Endothelial cell of umbilical vein (primary cell): ENCODE results near the gene AP1G2. TPM values are rescaled to one million over a fixed set of nuclear protein-coding genes. Genes with fewer than 3 reads are reported as not detected.

Source experiments
- BruUV-seq: library from RNA; stranded (reverse); fragments of 400-500 nt; replicated peaks from 2 replicates; lab custom pipeline; 2021; lab: Mats Ljungman, UMichigan
- CTCF ChIA-PET: fragments of 300-600, 350-600 bp; sonication (Branson Sonifier 250); formaldehyde crosslinking; loops from one replicate; lab custom pipeline; 2021; ENCODE audit warnings: antibody characterized with exemption, inconsistent platforms; lab: Charles Lee
- POLR2A ChIA-PET: fragments of 300-600, 350-600 bp; sonication (Branson Sonifier 250); formaldehyde crosslinking; loops from one replicate; lab custom pipeline; 2021; ENCODE audit warnings: antibody characterized with exemption, inconsistent platforms; lab: Charles Lee
- DNase-seq: peaks from one replicate; pipeline ENCODE4 v3.0.0-alpha.2; 2011; ENCODE audit warnings: low read depth, low spot score
- FAIRE-seq: peaks from 2 replicates; lab custom pipeline; 2011; peaks lifted over from hg19 to GRCh38; lab: Jason Lieb, UNC
- H2AFZ ChIP-seq: 2 replicates; pipeline ENCODE4 v1.6.0; 2012; ENCODE audit warnings: low read depth, low read length, control low read depth, inconsistent platforms
- H3K27ac ChIP-seq: 2 replicates; pipeline ENCODE4 v1.5.1; 2011; ENCODE audit warnings: low read depth, mild to moderate bottlenecking, control low read depth, low read length, moderate library complexity; ENCODE audit not compliant: insufficient read depth
- H3K27me3 ChIP-seq, 2 experiments: 2 replicates each; pipeline versions ENCODE4 v1.6.0 to v1.6.1; 2011; ENCODE audit warnings: low read length in 2 of 2, mixed read lengths in 1 of 2; ENCODE audit not compliant: control insufficient read depth in 2 of 2, insufficient read depth in 2 of 2
- H3K36me3 ChIP-seq, 2 experiments: 2 replicates in 1 of 2; 3 replicates in 1 of 2; pipeline ENCODE4 v1.5.1; 2011; ENCODE audit warnings: low read length in 2 of 2, mild to moderate bottlenecking in 1 of 2, moderate library complexity in 1 of 2; ENCODE audit not compliant: control insufficient read depth in 2 of 2, insufficient read depth in 2 of 2; ENCODE audit errors: extremely low read depth in 1 of 2
- H3K4me1 ChIP-seq: 3 replicates; pipeline ENCODE4 v1.5.1; 2011; ENCODE audit warnings: mild to moderate bottlenecking, low read length; ENCODE audit not compliant: control insufficient read depth, insufficient read depth; ENCODE audit errors: extremely low read depth
- H3K4me2 ChIP-seq: 2 replicates; pipeline ENCODE4 v1.6.1; 2011; ENCODE audit warnings: low read length, control low read depth, mixed read lengths; ENCODE audit not compliant: insufficient read depth
- H3K4me3 ChIP-seq, 3 experiments: fragments of 200-600 bp in 1 of 3; sonication (generic), shearing (Covaris generic) in 1 of 3; replicated peaks in 1 of 3; 2 replicates each; pipeline ENCODE4 v1.5.1; 2011 to 2016; ENCODE audit warnings: control low read depth in 3 of 3, low read length in 3 of 3, mild to moderate bottlenecking in 2 of 3, inconsistent platforms in 1 of 3, low read depth in 1 of 3, moderate library complexity in 1 of 3; ENCODE audit not compliant: insufficient read depth in 1 of 3
- H3K79me2 ChIP-seq: 2 replicates; pipeline ENCODE4 v1.6.0; 2012; ENCODE audit warnings: low read length, inconsistent platforms; ENCODE audit not compliant: control insufficient read depth, insufficient read depth
- H3K9ac ChIP-seq: replicated peaks from 2 replicates; pipeline ENCODE3; 2011; ENCODE audit warnings: low read length, control low read depth; ENCODE audit not compliant: insufficient read depth; ENCODE audit errors: extremely low read depth
- H3K9me1 ChIP-seq: replicated peaks from 3 replicates; pipeline ENCODE4 v1.6.0; 2011; ENCODE audit warnings: mild to moderate bottlenecking, low read length; ENCODE audit not compliant: control insufficient read depth, insufficient read depth; ENCODE audit errors: extremely low read depth
- H3K9me3 ChIP-seq: replicated peaks from 2 replicates; pipeline ENCODE4 v1.5.1; 2012; ENCODE audit warnings: low read length, inconsistent platforms; ENCODE audit not compliant: control insufficient read depth, insufficient read depth
- H4K20me1 ChIP-seq: replicated peaks from 2 replicates; pipeline ENCODE3; 2011; ENCODE audit warnings: mild to moderate bottlenecking, low read length; ENCODE audit not compliant: control insufficient read depth, insufficient read depth; ENCODE audit errors: extremely low read depth
- MYC ChIP-seq: IDR thresholded peaks from one replicate; pipeline ENCODE4 v1.6.1; 2011; ENCODE audit warnings: mild to moderate bottlenecking, low read depth, low read length
- POLR2A ChIP-seq: IDR thresholded peaks from 2 replicates; pipeline ENCODE4 v1.6.1; 2012; ENCODE audit warnings: low read depth, mild to moderate bottlenecking, control low read depth, low read length
- POLR2AphosphoS5 ChIP-seq: IDR thresholded peaks from 2 replicates; pipeline ENCODE4 v1.6.1; 2012; ENCODE audit warnings: low read depth, mild to moderate bottlenecking, control low read depth, low read length, moderate library complexity; ENCODE audit not compliant: insufficient read depth
- dilution Hi-C: fragments of 300-500 bp; cut with MboI; formaldehyde crosslinking; loops from one replicate; pipeline ENCODE4 v1.15.0; 2019; ENCODE audit warnings: low sequenced_read_pairs; ENCODE audit not compliant: extremely low pct_ligation_motif_present
- intact Hi-C: fragments of 100-400 bp; cut with micrococcal nuclease; formaldehyde crosslinking; loops from one replicate; pipeline ENCODE4 v1.10.0; 2022
- polyA plus RNA-seq, 4 experiments: library from polyadenylated mRNA; depleted of rRNA in 3 of 4; stranded (reverse) in 3 of 4; unstranded in 1 of 4; fragments of >200 nt; gene quantifications; 2 replicates each; pipeline versions ENCODE4 v1.2.1 to v1.2.3, GENCODE V29; 2011 to 2012; ENCODE audit warnings: missing spikeins in 1 of 4
- total RNA-seq: library from RNA; stranded (reverse); gene quantifications from 2 replicates; pipeline ENCODE4 v1.2.3, GENCODE V29; 2021
- TF ChIP-seq, protein P1 (sequence below), 2 donors: IDR thresholded peaks; 1 replicate in 1 of 2; 2 replicates in 1 of 2; pipeline ENCODE4 v1.5.1; 2011; ENCODE audit warnings: low read length in 2 of 2, mild to moderate bottlenecking in 2 of 2, moderate library complexity in 2 of 2, control low read depth in 1 of 2, inconsistent platforms in 1 of 2, low read depth in 1 of 2; ENCODE audit not compliant: insufficient read depth in 1 of 2; ENCODE audit errors: extremely low read depth in 1 of 2
- TF ChIP-seq, protein P2 (sequence below): IDR thresholded peaks from 2 replicates; pipeline ENCODE4 v1.6.1; 2011; ENCODE audit not compliant: insufficient read depth, insufficient read length

AP1G2 gene
- total and polyA plus RNA-seq, 2 donors (not counting 3 experiments of a cell fraction or from before 2014, with no cell fraction given): 39.0 to 55.8 TPM

DNA sequence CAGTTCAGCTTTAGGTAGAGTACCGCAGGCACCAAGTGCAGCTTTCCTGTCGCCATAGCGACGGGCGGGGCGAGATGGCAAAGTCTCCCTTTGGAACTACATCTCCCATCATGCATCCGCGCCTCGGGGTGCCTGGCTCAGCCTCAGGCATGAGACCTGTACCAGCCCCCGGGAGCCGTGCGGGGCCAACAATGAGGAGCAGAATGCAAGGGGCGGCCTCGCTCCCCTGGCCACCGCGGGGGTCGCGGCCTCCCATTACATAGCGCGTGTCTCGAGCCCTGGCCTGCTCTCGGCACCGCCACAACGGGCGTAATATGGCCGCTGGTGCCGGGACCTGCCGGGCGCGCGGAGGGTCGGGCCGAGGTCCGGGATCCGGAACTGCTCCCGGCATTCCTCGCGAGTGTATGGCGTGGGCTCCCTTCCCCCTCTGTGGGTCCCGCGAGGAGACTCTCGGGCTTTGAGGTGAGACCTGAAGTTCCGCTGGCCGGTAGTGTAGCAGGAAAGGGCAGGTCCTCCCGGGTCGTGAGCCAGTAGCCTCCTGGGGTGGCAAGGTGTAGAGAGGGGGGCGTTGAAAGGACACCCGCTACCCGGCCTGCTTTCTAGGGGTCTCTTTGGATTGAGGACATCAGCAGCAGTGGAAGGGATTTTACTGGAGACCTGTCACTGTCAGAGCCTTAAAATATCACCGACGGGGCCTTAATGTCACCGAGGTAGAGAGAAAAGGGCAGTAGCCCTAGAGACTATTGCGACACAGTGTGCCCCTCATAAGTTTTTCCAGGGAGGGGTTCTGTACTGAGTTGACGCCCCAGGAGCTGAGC, 11.5 kb downstream of the AP1G2 start, which contains the start of gene THTPA:
TSS of gene THTPA (plus strand) at position 390 of the 818 bp plus-strand sequence. CDS start 487 bp downstream, outside the sequence.
- TF ChIP-seq POLR2AphosphoS5 (peak; percentile 74), MYC (peak; percentile 11), POLR2A (peak; percentile 74)
- TF ChIP-seq, protein P1, sequence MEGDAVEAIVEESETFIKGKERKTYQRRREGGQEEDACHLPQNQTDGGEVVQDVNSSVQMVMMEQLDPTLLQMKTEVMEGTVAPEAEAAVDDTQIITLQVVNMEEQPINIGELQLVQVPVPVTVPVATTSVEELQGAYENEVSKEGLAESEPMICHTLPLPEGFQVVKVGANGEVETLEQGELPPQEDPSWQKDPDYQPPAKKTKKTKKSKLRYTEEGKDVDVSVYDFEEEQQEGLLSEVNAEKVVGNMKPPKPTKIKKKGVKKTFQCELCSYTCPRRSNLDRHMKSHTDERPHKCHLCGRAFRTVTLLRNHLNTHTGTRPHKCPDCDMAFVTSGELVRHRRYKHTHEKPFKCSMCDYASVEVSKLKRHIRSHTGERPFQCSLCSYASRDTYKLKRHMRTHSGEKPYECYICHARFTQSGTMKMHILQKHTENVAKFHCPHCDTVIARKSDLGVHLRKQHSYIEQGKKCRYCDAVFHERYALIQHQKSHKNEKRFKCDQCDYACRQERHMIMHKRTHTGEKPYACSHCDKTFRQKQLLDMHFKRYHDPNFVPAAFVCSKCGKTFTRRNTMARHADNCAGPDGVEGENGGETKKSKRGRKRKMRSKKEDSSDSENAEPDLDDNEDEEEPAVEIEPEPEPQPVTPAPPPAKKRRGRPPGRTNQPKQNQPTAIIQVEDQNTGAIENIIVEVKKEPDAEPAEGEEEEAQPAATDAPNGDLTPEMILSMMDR (IDR thresholded peaks at IDR 0.05; ENCODE audit: extremely low read depth in 1 of 2, insufficient read depth in 1 of 2, low read depth in 1 of 2, low read length in 2 of 2): no peak
- TF ChIP-seq, protein P2, sequence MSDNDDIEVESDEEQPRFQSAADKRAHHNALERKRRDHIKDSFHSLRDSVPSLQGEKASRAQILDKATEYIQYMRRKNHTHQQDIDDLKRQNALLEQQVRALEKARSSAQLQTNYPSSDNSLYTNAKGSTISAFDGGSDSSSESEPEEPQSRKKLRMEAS: no peak
- peaks cover 11% of the 10 kb centered on the region for H3K79me2 ChIP-seq
- DNase-seq: peak; percentile 91
- no peaks in the 10 kb centered on the region for H3K27me3 ChIP-seq
- no peaks in the 10 kb centered on the region for H3K9me1 ChIP-seq
- H3K4me2 ChIP-seq: peak within 1 kb of the TSS; percentile 94
- H3K4me1 ChIP-seq: peaks cover 14% of the 10 kb centered on the region
- H3K4me3 ChIP-seq: peak within 1 kb of the TSS; percentile 63 to 83 (median 79)
- FAIRE-seq: peak; percentile 87
- peak within 1 kb of the TSS; percentile 52 for H3K27ac ChIP-seq
- H2AFZ ChIP-seq: peak within 1 kb of the TSS; percentile 78
- peaks cover 0 to 9% of the 10 kb centered on the region in 2 experiments for H3K36me3 ChIP-seq
- POLR2A ChIA-PET: interaction anchor here (0.6 to 1.1 kb wide), 2 partner anchors 78 to 230 kb away, joined by 3 read pairs; no protein-coding TSS in a partner anchor
- H4K20me1 ChIP-seq: no peaks in the 10 kb centered on the region
- dilution Hi-C loops (no loop called here), intact Hi-C loops (loop anchor here (1.0 kb wide), 1 partner anchor 87 kb away; the partner anchor contains the start of gene NGDN)
- H3K9ac ChIP-seq: peak within 1 kb of the TSS; percentile 77
- H3K9me3 ChIP-seq: no peaks in the 10 kb centered on the region
- CTCF ChIA-PET: interaction anchor here (0.9 to 12.3 kb wide), 3 partner anchors 16 to 77 kb away, joined by 3 to 416 read pairs (median 3); no protein-coding TSS in a partner anchor
- TSS peak; percentile 60 for BruUV-seq
